Spleen (tissue), 11 donors: ENCODE results near the gene C12orf56. TPM values are rescaled to one million over a fixed set of nuclear protein-coding genes. Genes with fewer than 3 reads are reported as not detected.

Experiments used
- DNase-seq: peaks from one replicate; pipeline ENCODE4 v3.0.0-alpha.2; 2020
- H3K27ac ChIP-seq, 8 donors: fragments of 200-600 bp; sonication (generic) in 7 of 8; 1 replicate in 4 of 8; 2 replicates in 4 of 8; pipeline versions ENCODE4 v1.5.0 to v1.8.0; 2016 to 2021; ENCODE audit warnings: inconsistent platforms in 4 of 8, mild to moderate bottlenecking in 4 of 8, moderate library complexity in 1 of 8
- H3K27me3 ChIP-seq, 7 donors: fragments of 200-600 bp; sonication (generic) in 6 of 7; replicated peaks in 1 of 7; 1 replicate in 4 of 7; 2 replicates in 3 of 7; pipeline versions ENCODE4 v1.5.0 to v1.8.0; 2016 to 2021; ENCODE audit warnings: inconsistent platforms in 3 of 7, mild to moderate bottlenecking in 1 of 7
- H3K36me3 ChIP-seq, 6 donors: fragments of 200-600 bp; sonication (generic) in 5 of 6; 1 replicate in 4 of 6; 2 replicates in 2 of 6; pipeline versions ENCODE4 v1.5.0 to v1.8.0; 2016 to 2021; ENCODE audit warnings: inconsistent platforms in 2 of 6
- H3K4me1 ChIP-seq, 6 donors: fragments of 200-600 bp; sonication (generic) in 5 of 6; 1 replicate in 3 of 6; 2 replicates in 3 of 6; pipeline versions ENCODE4 v1.5.0 to v1.8.0; 2016 to 2021; ENCODE audit warnings: inconsistent platforms in 3 of 6
- H3K4me3 ChIP-seq, 8 donors: fragments of 200-600 bp; sonication (generic) in 7 of 8; 1 replicate in 4 of 8; 2 replicates in 4 of 8; pipeline versions ENCODE4 v1.5.0 to v1.8.0; 2016 to 2021; ENCODE audit warnings: inconsistent platforms in 4 of 8, mild to moderate bottlenecking in 4 of 8, moderate library complexity in 2 of 8
- H3K9me3 ChIP-seq, 8 donors: fragments of 200-600 bp; sonication (generic) in 7 of 8; 1 replicate in 4 of 8; 2 replicates in 4 of 8; pipeline versions ENCODE4 v1.5.0 to v1.8.0; 2016 to 2021; ENCODE audit warnings: inconsistent platforms in 4 of 8
- POLR2A ChIP-seq, 3 donors: fragments of 450-650 bp; IDR thresholded peaks; one replicate each; pipeline ENCODE4 v1.5.1; 2017; ENCODE audit warnings: antibody characterized with exemption in 3 of 3, mild to moderate bottlenecking in 1 of 3
- POLR2AphosphoS5 ChIP-seq, 3 donors: sonication (generic); formaldehyde crosslinking; IDR thresholded peaks; one replicate each; pipeline ENCODE4 v1.5.1; 2017; ENCODE audit warnings: antibody characterized with exemption in 3 of 3
- WGBS, 5 donors: extraction: QIAGEN DNeasy Blood & Tissue Kit in 3 of 5; methylation state at CpG; one replicate each; pipeline versions ENCODE4 v1.1.5 to v1.1.7; 2013 to 2018; 5-methylcytosine and 5-hydroxymethylcytosine counted together
- intact Hi-C: fragments of 100-400 bp; cut with DNase I; formaldehyde crosslinking; loops from one replicate; pipeline ENCODE4 v1.15.0; 2023; ENCODE audit warnings: low total_unique reads
- polyA plus RNA-seq, 3 donors: library from polyadenylated mRNA; stranded (reverse); fragments of 200-250 nt; gene quantifications; one replicate each; pipeline ENCODE4 v1.2.1, GENCODE V29; 2013
- total RNA-seq, 7 donors: library from RNA; depleted of rRNA in 3 of 7; stranded (reverse); fragments of >200 nt in 3 of 7; fragmentation: NEBNext Ultra II Directional in 4 of 7; extraction: Animal tissue kit (Norgen Biotek cat#: 25700) in 4 of 7; gene quantifications; one replicate each; pipeline versions ENCODE4 v1.1.0 to v1.2.1, GENCODE V29; 2016 to 2021
- TF ChIP-seq, protein P1 (sequence below), 11 experiments: fragments of 200-600 bp in 7 of 11; fragments of 450-650 bp in 4 of 11; sonication (generic) in 4 of 11; IDR thresholded peaks in 8 of 11; conservative IDR thresholded peaks in 3 of 11; 1 replicate in 7 of 11; 2 replicates in 4 of 11; pipeline versions ENCODE4 v1.4.0 to v1.8.0; 2016 to 2021; ENCODE audit warnings: antibody characterized with exemption in 11 of 11, inconsistent platforms in 4 of 11, mild to moderate bottlenecking in 1 of 11
- donor health status: healthy with polysubstance abuse.
- donor health status: DM: no; HTN: no; CAD: no; lungs with moderate emphysema.
- donor health status: DM: no; HTN: no; CAD: no.
- donor health status: Bipolar disorder and iron deficiency.
- donor health status: healthy.
- donor health status: DM: no; HTN: no; CAD: no.
- donor health status: DM: yes; HTN: yes; CAD: no.

C12orf56 gene
- total and polyA plus RNA-seq, 10 donors = 0.03 to 0.26 (median 0.16) TPM; not detected in 6

- H3K4me3 ChIP-seq = no peak overlapping the region
- H3K36me3 ChIP-seq = no peaks in the 10 kb centered on the region
- H3K4me1 ChIP-seq = peaks cover 0 to 16% (median 0%) of the 10 kb centered on the region in 6 donors
- WGBS, 5 donors = 62 to 76% (median 68%) methylated on average over 4 of the region's 4 CpGs
- H3K27ac ChIP-seq = no peak overlapping the region
- TF ChIP-seq POLR2AphosphoS5 (IDR thresholded peaks at IDR 0.05) (no peak), POLR2A (IDR thresholded peaks at IDR 0.05) (no peak)
- TF ChIP-seq, protein P1, sequence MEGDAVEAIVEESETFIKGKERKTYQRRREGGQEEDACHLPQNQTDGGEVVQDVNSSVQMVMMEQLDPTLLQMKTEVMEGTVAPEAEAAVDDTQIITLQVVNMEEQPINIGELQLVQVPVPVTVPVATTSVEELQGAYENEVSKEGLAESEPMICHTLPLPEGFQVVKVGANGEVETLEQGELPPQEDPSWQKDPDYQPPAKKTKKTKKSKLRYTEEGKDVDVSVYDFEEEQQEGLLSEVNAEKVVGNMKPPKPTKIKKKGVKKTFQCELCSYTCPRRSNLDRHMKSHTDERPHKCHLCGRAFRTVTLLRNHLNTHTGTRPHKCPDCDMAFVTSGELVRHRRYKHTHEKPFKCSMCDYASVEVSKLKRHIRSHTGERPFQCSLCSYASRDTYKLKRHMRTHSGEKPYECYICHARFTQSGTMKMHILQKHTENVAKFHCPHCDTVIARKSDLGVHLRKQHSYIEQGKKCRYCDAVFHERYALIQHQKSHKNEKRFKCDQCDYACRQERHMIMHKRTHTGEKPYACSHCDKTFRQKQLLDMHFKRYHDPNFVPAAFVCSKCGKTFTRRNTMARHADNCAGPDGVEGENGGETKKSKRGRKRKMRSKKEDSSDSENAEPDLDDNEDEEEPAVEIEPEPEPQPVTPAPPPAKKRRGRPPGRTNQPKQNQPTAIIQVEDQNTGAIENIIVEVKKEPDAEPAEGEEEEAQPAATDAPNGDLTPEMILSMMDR (IDR thresholded peaks at IDR 0.05 in 8 of 11, conservative IDR thresholded peaks at IDR 0.05 in 3 of 11) = peak in 10 of 11 experiments; percentile 38 to 71 (median 65)
- H3K27me3 ChIP-seq = no peaks in the 10 kb centered on the region
- intact Hi-C loops = loop anchor here (5.0 to 10.0 kb wide), 2 partner anchors 414 to 591 kb away; partner anchors contain the start of genes DPY19L2 and SRGAP1
- H3K9me3 ChIP-seq = no peaks in the 10 kb centered on the region
- DNase-seq = no peak
Observed at GRCh38 chr12:64256166-64256800, 134.3 kb downstream of the C12orf56 start.

GRCh38 chr12:64255249-64255648, 135.3 kb downstream of the C12orf56 start:
- no peak for DNase-seq
- no peak for TF ChIP-seq POLR2A (IDR thresholded peaks at IDR 0.05)
- TF ChIP-seq, protein P1 (IDR thresholded peaks at IDR 0.05 in 8 of 11, conservative IDR thresholded peaks at IDR 0.05 in 3 of 11) = no peak
- TF ChIP-seq POLR2AphosphoS5 (IDR thresholded peaks at IDR 0.05) = no peak
- intact Hi-C loops = loop anchor here (5.0 to 10.0 kb wide), 2 partner anchors 413 to 590 kb away; partner anchors contain the start of genes DPY19L2 and SRGAP1
- Histone ChIP-seq H3K4me1 (peaks cover 0 to 16% (median 0%) of the 10 kb centered on the region in 6 donors), H3K27ac (no peak overlapping the region), H3K36me3 (no peaks in the 10 kb centered on the region), H3K27me3 (no peaks in the 10 kb centered on the region), H3K9me3 (no peaks in the 10 kb centered on the region), H3K4me3 (no peak overlapping the region)
- WGBS, 5 donors = 66 to 95% (median 70%) methylated on average over 4 of the region's 4 CpGs

- intact Hi-C loops = loop anchor here (10.0 kb wide), 1 partner anchor 589 kb away; the partner anchor contains the start of gene DPY19L2
- Histone ChIP-seq H3K9me3 (no peaks in the 10 kb centered on the region), H3K36me3 (no peaks in the 10 kb centered on the region), H3K27ac (peak overlapping the region in 4 of 8 donors; percentile 0 to 26 (median 20)), H3K4me3 (no peak overlapping the region), H3K27me3 (no peaks in the 10 kb centered on the region), H3K4me1 (peaks cover 0 to 16% (median 0%) of the 10 kb centered on the region in 6 donors)
- no peak for TF ChIP-seq POLR2AphosphoS5 (IDR thresholded peaks at IDR 0.05)
- DNase-seq = no peak
- WGBS, 5 donors = 33 to 61% (median 50%) methylated on average over 1 of the region's 1 CpG
Observed at GRCh38 chr12:64253356-64253755, 137.2 kb downstream of the C12orf56 start.

DNA sequence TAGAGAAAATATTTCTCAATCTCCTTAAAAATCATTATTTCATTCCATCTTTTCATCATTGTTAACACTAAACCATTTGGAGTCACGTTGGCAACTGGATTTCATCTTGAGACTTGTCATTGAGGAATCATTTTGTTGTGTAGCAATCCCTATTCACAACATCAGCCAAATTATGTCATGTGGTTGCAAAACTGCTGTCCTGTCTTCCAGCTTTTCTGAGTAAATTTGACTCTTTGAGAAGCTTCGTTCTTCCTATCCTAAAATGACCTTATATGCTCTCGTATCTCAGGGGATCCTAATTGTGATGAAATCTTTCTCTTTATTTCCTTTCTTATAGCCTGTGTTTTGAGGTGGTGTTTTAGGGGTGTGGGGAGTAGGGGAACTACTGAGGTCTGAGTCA, 137.9 kb downstream of the C12orf56 start:
- no peaks in the 10 kb centered on the region for H3K27me3 ChIP-seq
- WGBS, 5 donors = 41 to 72% (median 60%) methylated on average over 3 of the region's 3 CpGs
- H3K9me3 ChIP-seq = no peaks in the 10 kb centered on the region
- H3K4me3 ChIP-seq = no peak overlapping the region
- peak overlapping the region in 4 of 8 donors; percentile 14 to 26 (median 20) for H3K27ac ChIP-seq
- intact Hi-C loops = loop anchor here (10.0 kb wide), 1 partner anchor 588 kb away; the partner anchor contains the start of gene DPY19L2
- TF ChIP-seq POLR2A (IDR thresholded peaks at IDR 0.05) (no peak), POLR2AphosphoS5 (IDR thresholded peaks at IDR 0.05) (no peak)
- TF ChIP-seq, protein P1 (IDR thresholded peaks at IDR 0.05 in 8 of 11, conservative IDR thresholded peaks at IDR 0.05 in 3 of 11) = no peak
- no peak for DNase-seq
- H3K36me3 ChIP-seq = no peaks in the 10 kb centered on the region
- peaks cover 0 to 16% (median 0%) of the 10 kb centered on the region in 6 donors for H3K4me1 ChIP-seq
